DMS79 (cell line): ENCODE measurements around the gene SPATA2L.
"Not testable (repeated sequence)": the region's sequence is repeated elsewhere in the genome, so short reads cannot be mapped to it uniquely, and the experiment has no call there.

Experiments
- DNase-seq: peaks from one replicate; lab custom pipeline; 2025; lab: John Stamatoyannopoulos, UW

Gene SPATA2L

DNA sequence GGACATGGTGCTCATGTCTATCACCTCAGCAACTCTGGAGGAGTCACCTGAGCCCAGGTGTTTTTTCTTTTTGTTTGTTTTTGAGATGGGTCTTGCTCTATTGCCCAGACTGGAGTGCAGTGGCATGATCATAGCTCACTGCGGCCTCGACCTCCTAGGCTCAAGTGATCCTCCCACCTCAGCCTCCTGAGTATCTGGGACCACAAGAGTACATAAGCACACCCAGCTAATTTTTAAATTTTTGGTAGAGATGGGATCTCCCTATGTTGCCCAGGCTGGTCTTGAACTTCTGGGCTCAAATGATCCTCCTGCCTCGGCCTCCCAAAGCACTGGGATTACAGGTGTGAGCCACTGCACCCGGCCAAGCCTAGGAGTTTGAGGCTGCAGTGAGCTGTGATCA lies 11.9 kb downstream of the SPATA2L start:
- DNase-seq, result not testable (repeated sequence)

GRCh38 chr16:89689142-89689541 lies 12.4 kb downstream of the SPATA2L start:
- no peak for DNase-seq

- DNase-seq, result no peak
Observed at GRCh38 chr16:89688395-89688794, 13.1 kb downstream of the SPATA2L start.

- peak; percentile 7 for DNase-seq
Observed at GRCh38 chr16:89687092-89687940, 14.2 kb downstream of the SPATA2L start.

GRCh38 chr16:89686520-89687091 lies 14.9 kb downstream of the SPATA2L start, which contains the start of gene CDK10:
CDK10 (plus strand) TSS chr16:89686689; CDS start chr16:89686711, 22 bp downstream.
- peak; percentile 34 for DNase-seq

DNA sequence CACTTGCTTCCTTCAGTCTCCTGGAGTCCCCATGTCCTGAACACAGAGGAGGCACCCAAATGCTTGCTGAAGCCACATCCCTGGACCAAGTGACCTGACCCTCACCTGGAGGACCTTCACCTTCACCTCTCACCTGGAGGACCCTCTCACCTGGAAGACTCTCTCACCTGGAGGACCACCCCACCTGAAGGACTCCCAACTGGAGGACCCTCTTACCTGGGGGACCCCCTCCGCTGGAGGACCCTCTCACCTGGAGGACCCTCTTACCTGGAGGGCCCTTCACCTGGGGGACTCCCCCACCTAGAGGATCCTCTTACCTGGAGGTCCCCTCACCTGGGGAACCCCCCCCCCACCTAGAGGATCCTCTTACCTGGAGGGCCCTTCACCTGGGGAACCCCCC lies 15.6 kb downstream of the SPATA2L start:
- no peak for DNase-seq

DNA sequence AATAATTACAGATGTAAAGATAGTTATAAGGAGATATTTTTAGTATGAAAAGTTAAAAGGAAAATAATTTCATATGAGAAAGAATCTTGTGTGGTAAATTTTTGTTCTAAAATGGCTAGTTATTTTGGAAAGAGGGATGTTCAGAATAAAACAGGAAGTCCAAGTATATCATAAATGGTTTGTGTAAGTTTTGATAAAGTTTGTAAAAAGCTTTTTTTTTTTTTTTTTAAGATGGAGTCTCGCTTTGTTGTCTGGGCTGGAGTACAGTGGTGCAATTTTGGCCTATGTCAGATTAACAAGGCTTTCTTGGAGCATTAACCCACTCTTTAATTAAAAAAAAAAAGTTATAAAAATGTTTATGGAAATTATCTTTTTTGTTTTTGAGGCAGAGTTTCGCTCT lies 23.2 kb downstream of the SPATA2L start:
- DNase-seq, result no peak

DNA sequence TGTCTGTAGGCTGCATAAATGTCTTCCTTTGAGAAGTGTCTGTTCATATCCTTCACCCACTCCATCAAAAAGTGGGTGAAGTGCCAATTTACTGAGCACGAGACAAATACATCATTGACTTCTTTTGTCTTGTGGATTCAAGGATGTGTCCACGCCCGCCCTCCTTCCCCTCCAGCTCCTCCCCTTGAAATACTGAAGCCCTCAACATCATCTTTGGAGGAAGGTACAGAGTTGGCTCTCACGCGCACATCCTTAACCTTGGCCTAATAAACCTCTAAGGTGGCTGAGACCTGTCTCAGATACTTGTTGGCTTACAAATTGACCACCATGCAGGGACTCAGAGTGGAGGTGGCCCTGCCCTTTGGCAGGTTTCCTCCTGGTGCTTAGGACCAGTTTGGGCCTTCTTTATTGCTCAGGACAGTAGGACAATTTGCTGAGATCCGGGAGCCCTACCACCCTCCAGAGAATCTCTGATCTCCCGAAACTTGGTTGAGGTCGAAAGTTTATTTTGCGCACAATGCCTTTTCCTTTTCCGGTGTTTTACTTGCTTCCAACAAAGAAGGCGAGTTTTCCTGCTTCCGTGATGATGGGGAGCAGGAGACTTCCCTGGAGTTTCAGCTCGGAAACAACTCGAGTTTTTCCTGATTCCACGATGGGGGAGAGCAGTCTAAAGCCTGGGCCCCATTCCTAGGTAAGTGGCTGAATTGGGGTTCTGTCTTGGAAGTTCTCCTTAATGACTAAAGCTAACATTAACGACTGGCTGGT lies 29.1 kb downstream of the SPATA2L start:
- no peak for DNase-seq

- DNase-seq, result not testable (repeated sequence)
Observed at GRCh38 chr16:89671565-89671964, 29.9 kb downstream of the SPATA2L start.

DNA sequence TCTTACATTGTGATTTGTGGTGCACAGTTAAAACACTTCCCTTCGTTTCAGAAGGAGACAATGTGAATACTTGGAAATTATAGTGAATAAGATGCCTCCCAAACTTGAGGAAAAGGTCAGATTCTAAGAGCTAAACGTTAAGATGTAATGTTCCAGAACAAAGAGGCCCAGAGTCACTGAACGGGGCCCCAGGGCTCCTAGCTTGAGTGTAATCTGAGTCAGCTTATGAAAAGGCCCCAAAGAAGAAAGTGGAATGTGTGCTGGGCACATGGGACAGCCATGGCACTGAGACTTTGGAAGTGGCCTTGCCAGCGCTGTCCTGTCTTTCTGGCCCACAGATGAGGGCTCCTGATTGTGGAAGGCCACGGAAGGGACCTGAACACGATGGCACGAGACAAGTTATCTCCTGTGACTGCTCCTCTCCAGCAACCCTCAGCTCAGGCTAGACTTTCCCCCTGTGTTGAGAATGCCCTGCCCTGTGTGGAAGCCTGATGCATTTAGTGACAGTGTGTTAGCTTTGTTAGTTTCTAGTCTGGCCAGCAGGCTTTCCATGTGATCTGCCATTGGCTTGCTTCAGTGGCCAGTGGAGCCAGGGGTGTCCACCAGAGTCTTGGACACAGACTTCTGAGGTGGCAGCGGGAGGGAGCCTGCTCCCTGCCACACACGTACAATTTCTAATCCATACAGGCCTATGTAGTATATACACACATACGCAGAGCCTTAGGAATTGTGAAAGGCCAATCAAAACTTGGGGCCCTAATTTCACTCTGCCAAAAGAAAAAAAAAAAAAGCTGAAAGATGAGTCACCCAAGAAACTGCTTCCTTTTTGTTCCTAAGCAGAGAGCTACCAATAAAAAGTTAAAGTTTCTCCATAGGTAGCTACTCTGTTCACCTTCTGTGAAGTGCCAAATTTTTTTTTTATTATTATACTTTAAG lies 30.7 kb downstream of the SPATA2L start:
- no peak for DNase-seq

DNA sequence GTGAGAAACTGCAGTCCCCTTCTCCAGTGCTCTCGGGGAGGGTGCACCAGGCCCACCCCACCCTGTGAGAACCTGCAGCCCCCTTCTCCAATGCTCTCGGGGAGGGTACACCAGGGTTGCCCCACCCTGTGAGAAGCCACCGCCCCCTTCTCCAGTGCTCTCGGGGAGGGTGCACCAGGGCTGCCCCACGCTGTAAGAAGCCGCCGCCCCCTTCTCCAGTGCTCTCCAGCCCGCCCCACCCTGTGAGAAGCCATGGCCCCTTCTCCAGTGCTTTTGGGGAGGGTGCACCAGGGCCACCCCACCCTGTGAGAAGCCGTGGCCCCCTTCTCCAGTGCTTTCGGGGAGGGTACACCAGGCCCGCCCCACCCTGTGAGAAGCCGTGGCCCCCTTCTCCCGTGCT lies 31.8 kb downstream of the SPATA2L start:
- DNase-seq, result no peak

GRCh38 chr16:89668790-89669158 lies 32.7 kb downstream of the SPATA2L start:
- no peak for DNase-seq

GRCh38 chr16:89667633-89668032 lies 33.9 kb downstream of the SPATA2L start:
- DNase-seq, result no peak

DNA sequence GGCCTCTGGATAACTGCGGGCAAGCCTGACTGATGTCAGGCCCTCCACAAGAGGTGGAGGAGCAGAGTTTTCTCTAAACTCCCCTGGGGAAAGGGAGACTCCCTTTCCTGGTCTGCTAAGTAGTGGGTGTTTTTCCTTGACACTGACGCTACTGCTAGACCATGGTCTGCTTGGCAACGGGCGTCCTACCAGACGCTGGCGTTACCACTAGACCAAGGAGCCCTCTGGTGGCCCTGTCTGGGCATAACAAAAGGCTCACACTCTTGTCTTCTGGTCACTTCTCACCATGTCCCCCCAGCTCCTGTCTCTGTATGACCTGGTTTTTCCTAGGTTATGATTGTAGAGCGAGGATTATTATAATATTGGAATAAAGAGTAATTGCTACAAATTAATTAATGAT lies 34.5 kb downstream of the SPATA2L start:
- DNase-seq, result not testable (repeated sequence)

DNA sequence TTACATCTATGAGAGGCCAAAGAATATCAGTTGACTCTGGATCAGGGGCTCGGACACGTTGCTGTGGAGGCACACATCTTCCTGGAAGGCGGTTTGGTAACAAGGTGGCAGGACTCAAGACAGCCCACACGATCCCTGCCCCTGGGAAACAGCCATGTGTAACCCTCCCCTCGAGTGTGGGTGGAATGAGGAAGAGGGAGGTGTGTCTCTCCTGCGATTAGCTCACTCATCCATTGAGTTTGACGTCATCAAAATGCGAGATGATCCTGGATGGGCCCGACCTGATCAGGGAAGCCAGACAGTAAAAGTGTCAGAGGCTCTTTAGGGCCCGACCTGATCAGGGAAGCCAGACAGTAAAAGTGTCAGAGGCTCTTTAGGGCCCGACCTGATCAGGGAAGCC lies 37.3 kb downstream of the SPATA2L start:
- DNase-seq, result not testable (repeated sequence)

- DNase-seq, result no peak
Observed at GRCh38 chr16:89661215-89661614, 40.3 kb downstream of the SPATA2L start.

DNA sequence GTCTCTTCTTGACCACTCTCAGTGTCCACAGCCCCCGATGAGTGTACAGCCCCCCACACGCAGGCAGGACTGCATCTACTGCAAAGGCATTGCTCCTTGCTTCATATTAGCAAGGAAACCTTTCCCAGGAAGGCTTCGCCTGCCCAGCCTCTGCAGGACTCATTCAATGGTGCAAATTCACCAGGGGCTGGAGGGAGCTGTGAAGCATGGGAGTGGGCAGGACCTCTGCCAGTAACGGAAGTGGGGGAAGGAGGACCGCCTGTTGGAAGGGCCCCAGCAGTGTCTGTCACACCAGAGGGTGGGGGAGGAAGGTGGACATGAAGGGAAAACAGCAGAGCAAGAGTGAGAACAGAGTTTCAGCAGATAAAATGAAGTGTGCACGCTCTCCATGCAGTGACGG lies 41.4 kb downstream of the SPATA2L start:
- DNase-seq, result no peak

- no peak for DNase-seq
Observed at GRCh38 chr16:89658221-89658879, 43.2 kb downstream of the SPATA2L start.

DNA sequence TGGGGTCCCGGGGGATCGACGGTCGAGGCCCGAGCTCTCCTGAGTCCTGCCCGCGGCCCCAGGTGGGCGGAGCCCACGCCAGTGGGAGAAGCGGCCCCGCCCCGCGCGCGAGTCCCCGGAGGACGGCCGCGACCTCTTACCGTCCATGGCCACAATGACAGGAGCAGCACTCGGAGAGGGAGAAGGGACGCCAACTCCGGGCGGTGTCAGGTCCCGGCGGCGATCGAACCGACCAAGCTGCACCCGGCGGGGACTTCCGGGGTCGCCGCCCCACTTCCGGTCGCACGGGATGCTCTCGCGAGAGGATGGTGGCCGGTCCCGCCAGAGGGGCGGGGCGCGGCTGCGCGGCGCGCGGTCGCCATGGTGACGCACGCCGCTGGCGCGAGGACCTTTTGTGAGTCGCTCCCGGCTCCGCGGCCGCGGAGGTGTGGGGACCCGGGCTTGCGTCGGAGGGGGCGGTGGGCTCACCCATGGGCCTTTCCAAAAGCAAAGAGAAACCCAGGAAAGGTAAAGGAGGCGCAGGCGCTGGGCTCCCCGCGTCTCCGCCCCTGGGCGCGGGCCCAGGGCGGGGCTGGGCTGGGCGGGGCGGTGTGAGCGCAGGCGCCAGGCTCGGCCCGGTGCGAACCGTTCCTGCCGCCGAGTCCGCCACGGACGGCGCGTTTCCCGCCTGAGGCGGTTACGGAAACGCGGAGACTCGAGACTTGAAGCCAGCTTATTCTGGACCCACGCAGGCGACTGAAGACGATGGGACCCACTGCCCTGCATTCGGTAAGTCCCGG lies 43.9 kb downstream of the SPATA2L start, which contains the start of the genes CHMP1A and SPATA33:
Gene CHMP1A (minus strand): TSS at position 267 of the 779 bp plus-strand sequence. CDS start 120 bp downstream, at position 147.
Gene SPATA33 (plus strand): TSS at position 395 of the 779 bp plus-strand sequence. CDS start 76 bp downstream, at position 471.
- DNase-seq, result peak; percentile 39
